T47D (cell line): Measurements from ENCODE around the gene TM6SF1.

Source experiments
- DNase-seq, 2 experiments: peaks; one replicate each; pipeline versions ENCODE4 v3.0.0 to v3.0.0-alpha.2; 2011 to 2012; ENCODE audit warnings: low read depth in 1 of 2, low spot score in 1 of 2
- JUND ChIP-seq: IDR thresholded peaks from 2 replicates; pipeline ENCODE4 v1.6.1; 2012; ENCODE audit warnings: low read depth
- in situ Hi-C: cut with HindIII; loops from 2 replicates; pipeline ENCODE4 v1.10.0; 2016; ENCODE audit warnings: low sequenced_read_pairs, low pct_unique_long_range_greater_than_20kb

The TM6SF1 gene

GRCh38 chr15:83178390-83178789 lies 70.9 kb downstream of the TM6SF1 start:
- in situ Hi-C loops = no loop called here

GRCh38 chr15:83178869-83179325 lies 71.5 kb downstream of the TM6SF1 start:
- no peak for TF ChIP-seq JUND
- DNase-seq = no peak
- in situ Hi-C loops = no loop called here

More at GRCh38 chr15:83178390-83178789, 70.9 kb downstream of the TM6SF1 start:
- DNase-seq = no peak
- TF ChIP-seq JUND = no peak

DNA sequence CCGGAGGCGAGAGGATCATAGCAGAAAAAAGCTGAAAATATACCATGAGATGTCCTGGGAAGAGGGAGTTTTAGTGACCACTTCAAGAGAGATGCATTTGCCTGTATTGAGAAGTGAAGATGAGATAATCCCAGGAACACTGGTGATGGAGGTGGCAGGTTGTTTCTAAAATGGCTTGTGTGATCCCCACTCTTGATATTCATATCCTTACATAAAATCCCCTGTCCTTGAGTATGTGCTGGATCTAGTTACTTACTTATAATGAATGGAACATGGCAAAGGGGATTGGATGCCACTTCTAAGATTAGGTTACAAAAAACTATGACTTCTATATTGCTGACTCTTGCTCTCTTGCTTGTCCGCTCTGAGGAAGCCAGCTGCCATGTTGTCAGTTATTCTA lies 78.1 kb downstream of the TM6SF1 start:
- no peak for TF ChIP-seq JUND
- in situ Hi-C loops = no loop called here
- no peak for DNase-seq
